Loucy (cell line): ENCODE data around the gene RSAD1.

ENCODE experiments used
- H2AFZ ChIP-seq: fragments of 200-600 bp; sonication (generic); 2 replicates; pipeline ENCODE4 v1.6.0; 2016; ENCODE audit warnings: antibody characterized with exemption, mild to moderate bottlenecking, low read length, moderate library complexity
- H3F3A ChIP-seq: fragments of 200-600 bp; 2 replicates; pipeline ENCODE4 v1.6.0; 2016; ENCODE audit warnings: antibody characterized with exemption, low read depth, mild to moderate bottlenecking
- H3K27me3 ChIP-seq: fragments of 200-600 bp; sonication (generic); 2 replicates; pipeline ENCODE4 v1.6.1; 2014; ENCODE audit warnings: low read length, mild to moderate bottlenecking; ENCODE audit not compliant: insufficient read depth, poor library complexity, severe bottlenecking
- H3K36me3 ChIP-seq: fragments of 200-600 bp; sonication (generic); 2 replicates; pipeline ENCODE4 v1.6.1; 2016; ENCODE audit warnings: low read length; ENCODE audit not compliant: insufficient read depth
- H3K4me1 ChIP-seq: fragments of 200-600 bp; sonication (generic); 2 replicates; pipeline ENCODE4 v1.5.1; 2014; ENCODE audit warnings: low read length, mild to moderate bottlenecking; ENCODE audit not compliant: insufficient read depth, poor library complexity, severe bottlenecking
- H3K4me2 ChIP-seq: fragments of 200-600 bp; sonication (generic); 2 replicates; pipeline ENCODE4 v1.6.0; 2014; ENCODE audit warnings: antibody characterized with exemption, low read length, low read depth, mild to moderate bottlenecking; ENCODE audit not compliant: poor library complexity, severe bottlenecking
- H3K4me3 ChIP-seq: fragments of 200-600 bp; sonication (generic); 2 replicates; pipeline ENCODE4 v1.5.1; 2014; ENCODE audit warnings: low read length, mild to moderate bottlenecking, mixed read lengths; ENCODE audit not compliant: poor library complexity, severe bottlenecking
- H3K79me2 ChIP-seq: fragments of 200-600 bp; sonication (generic); 2 replicates; pipeline ENCODE4 v1.6.1; 2014; ENCODE audit warnings: low read length; ENCODE audit not compliant: insufficient read depth
- H3K9ac ChIP-seq: fragments of 200-600 bp; sonication (generic); 2 replicates; pipeline ENCODE4 v1.6.0; 2014; ENCODE audit warnings: mild to moderate bottlenecking, low read depth, low read length, moderate library complexity; ENCODE audit not compliant: poor library complexity, severe bottlenecking
- H3K9me2 ChIP-seq: fragments of 200-600 bp; sonication (generic); replicated peaks from 2 replicates; pipeline ENCODE4 v1.6.1; 2016; ENCODE audit warnings: low read depth, low read length, mixed read lengths
- H3K9me3 ChIP-seq: fragments of 200-600 bp; sonication (generic); 2 replicates; pipeline ENCODE4 v1.6.1; 2014; ENCODE audit warnings: mild to moderate bottlenecking, antibody characterized with exemption, low read length, low read depth; ENCODE audit not compliant: insufficient read depth
- H4K20me1 ChIP-seq: fragments of 200-600 bp; sonication (generic); 2 replicates; pipeline ENCODE4 v1.6.0; 2014; ENCODE audit warnings: antibody characterized with exemption, low read length, mild to moderate bottlenecking; ENCODE audit not compliant: insufficient read depth, poor library complexity, severe bottlenecking
- CTCF ChIP-seq: fragments of 200-600 bp; sonication (generic); conservative IDR thresholded peaks from 2 replicates; pipeline ENCODE4 v1.5.1; 2014; ENCODE audit warnings: mild to moderate bottlenecking, antibody characterized with exemption, low read length
- EZH2phosphoT487 ChIP-seq: fragments of 200-600 bp; IDR thresholded peaks from 2 replicates; pipeline ENCODE4 v1.6.1; 2018; ENCODE audit warnings: antibody characterized with exemption, mild to moderate bottlenecking, moderate library complexity, borderline replicate concordance

Gene RSAD1

DNA sequence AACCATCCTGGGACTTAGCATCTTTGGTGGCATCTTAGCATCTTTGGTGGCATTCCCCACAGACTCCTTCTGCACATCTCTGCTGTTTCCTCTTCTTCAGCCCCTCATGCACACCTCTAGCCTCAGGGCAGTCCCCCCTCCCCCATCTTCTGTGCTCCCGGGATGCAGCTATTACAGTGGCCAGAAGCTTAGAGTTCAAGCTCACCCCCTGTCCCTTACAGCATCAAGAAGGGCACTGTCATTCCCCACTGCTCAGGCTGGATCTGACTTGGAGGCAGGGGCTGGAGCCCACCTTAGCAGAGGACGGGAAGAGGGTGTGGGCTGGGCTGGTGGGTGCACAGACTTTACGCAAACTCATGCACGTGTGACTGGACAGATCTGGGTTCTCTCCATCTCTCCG lies 54.5 kb downstream of the RSAD1 start:
- no peak overlapping the region for H3K4me3 ChIP-seq
- H3K27me3 ChIP-seq = no peaks in the 10 kb centered on the region

GRCh38 chr17:50533720-50534148 lies 55.1 kb downstream of the RSAD1 start:
- H4K20me1 ChIP-seq = no peaks in the 10 kb centered on the region
- no peaks in the 10 kb centered on the region for H3K9me3 ChIP-seq
- H3K27me3 ChIP-seq = no peaks in the 10 kb centered on the region
- no peaks in the 10 kb centered on the region for H3F3A ChIP-seq
- no peaks in the 10 kb centered on the region for H3K79me2 ChIP-seq
- no peaks in the 10 kb centered on the region for H3K4me1 ChIP-seq
- no peak overlapping the region for H3K9ac ChIP-seq
- no peak overlapping the region for H2AFZ ChIP-seq
- TF ChIP-seq CTCF (no peak), EZH2phosphoT487 (no peak)
- no peak overlapping the region for H3K4me3 ChIP-seq
- H3K36me3 ChIP-seq = no peaks in the 10 kb centered on the region
- H3K9me2 ChIP-seq = no peaks in the 10 kb centered on the region
- H3K4me2 ChIP-seq = no peak overlapping the region

More for the DNA sequence above, 54.5 kb downstream of the RSAD1 start:
- Histone ChIP-seq H4K20me1 (no peaks in the 10 kb centered on the region), H3F3A (no peaks in the 10 kb centered on the region), H3K9me3 (no peaks in the 10 kb centered on the region), H3K9me2 (no peaks in the 10 kb centered on the region), H3K9ac (no peak overlapping the region), H2AFZ (no peak overlapping the region), H3K36me3 (no peaks in the 10 kb centered on the region), H3K4me1 (no peaks in the 10 kb centered on the region), H3K79me2 (no peaks in the 10 kb centered on the region), H3K4me2 (no peak overlapping the region)
- TF ChIP-seq EZH2phosphoT487 (no peak), CTCF (no peak)

- Histone ChIP-seq H2AFZ (no peak overlapping the region), H3F3A (no peaks in the 10 kb centered on the region), H3K36me3 (no peaks in the 10 kb centered on the region), H3K27me3 (no peaks in the 10 kb centered on the region), H3K9ac (no peak overlapping the region), H3K4me2 (no peak overlapping the region), H3K9me3 (no peaks in the 10 kb centered on the region), H3K79me2 (no peaks in the 10 kb centered on the region), H3K9me2 (no peaks in the 10 kb centered on the region), H3K4me3 (no peak overlapping the region), H3K4me1 (no peaks in the 10 kb centered on the region), H4K20me1 (no peaks in the 10 kb centered on the region)
- no peak for TF ChIP-seq CTCF
- no peak for TF ChIP-seq EZH2phosphoT487
Observed at GRCh38 chr17:50534222-50534978, 55.7 kb downstream of the RSAD1 start.
